Measurements from ENCODE around the gene HSPA9. TPM values are rescaled to one million over a fixed set of nuclear protein-coding genes. Genes with fewer than 3 reads are reported as not detected.
A peak's percentile ranks its signal among the peaks of the same experiment; 100 is the strongest.

Gene HSPA9
- total and polyA plus RNA-seq, 2 of the 13 experiments (the other 11 are each of a cell fraction or from before 2014, with no cell fraction given): 165 to 478 TPM

- ATAC-seq: no peak
- H3K27me3 ChIP-seq (ENCODE audit: control insufficient read depth in 1 of 2, insufficient read depth in 2 of 2, low read length in 2 of 2): no peaks in the 10 kb centered on the region; a peak in 1 of 5 replicates
- peaks cover 67% of the 10 kb centered on the region for H3K4me1 ChIP-seq (ENCODE audit: insufficient read depth, low read length)
- H2AFZ ChIP-seq (ENCODE audit: low read length): no peak overlapping the region
- ChIA-PET POLR2A (interaction anchor here (2.6 to 4.1 kb wide), 3 partner anchors 15 to 76 kb away, joined by 8 to 33 read pairs (median 22); partner anchors contain the start of genes EGR1 and HSPA9), CTCF (ENCODE audit: low intra/inter-chr PET ratio, low total read pairs) (no interaction called here)
- TF ChIP-seq ZNF431 (CRISPR knock-in tag; IDR thresholded peaks at IDR 0.05; ENCODE audit: borderline replicate concordance, low read depth): no peak
- TF ChIP-seq NFE2L2 (IDR thresholded peaks at IDR 0.05; ENCODE audit: low read length): no peak
- TF ChIP-seq ZNF296 (CRISPR knock-in tag; conservative IDR thresholded peaks at IDR 0.05): no peak
- TF ChIP-seq JUN (CRISPR knock-in tag; IDR thresholded peaks at IDR 0.05): no peak
- no peak for DNase-seq (ENCODE audit: low spot score)
- in situ Hi-C loops (cut with HindIII; ENCODE audit: extremely low pct_ligation_motif_present, low pct_unique_long_range_greater_than_20kb) (loop anchor here (5.0 kb wide), 1 partner anchor 79 kb away; no protein-coding TSS in a partner anchor), intact Hi-C loops (cut with micrococcal nuclease; ENCODE audit: unreplicated experiment) (loop anchor here (2.0 to 10.0 kb wide), 3 partner anchors 34 to 207 kb away; partner anchors contain the start of genes CDC25C, EGR1 and FAM53C)
- H3K27ac ChIP-seq (ENCODE audit: extremely low read length, insufficient read depth, low read length): peak overlapping the region; percentile 89
- peak overlapping the region; percentile 91 for H3K4me2 ChIP-seq (ENCODE audit: low read depth, low read length)
- H3K9ac ChIP-seq (ENCODE audit: insufficient read depth, low read depth, low read length): peak overlapping the region; percentile 98
- WGBS (ENCODE audit: low lambda C conversion rate): 1% methylated on average over 6 of the region's 6 CpGs
- H3K9me3 ChIP-seq (ENCODE audit: low read length): no peaks in the 10 kb centered on the region
- BruUV-seq (replicated peaks): no TSS peak
- H4K20me1 ChIP-seq (ENCODE audit: insufficient read depth, low read length): peaks cover 33% of the 10 kb centered on the region
- H3K4me3 ChIP-seq (replicated peaks in 1 of 3; ENCODE audit: insufficient read depth in 1 of 3, low read depth in 2 of 3, low read length in 3 of 3): peak overlapping the region; percentile 89 to 94 (median 91)
- H3K36me3 ChIP-seq (replicated peaks in 1 of 2; ENCODE audit: control insufficient read depth in 1 of 2, insufficient read depth in 2 of 2, low read length in 2 of 2): no peaks in the 10 kb centered on the region; a peak in 1 of 5 replicates
- no peak for FAIRE-seq
- H3K79me2 ChIP-seq (ENCODE audit: insufficient read depth, low read length): peaks cover 88% of the 10 kb centered on the region
These were observed 33.6 kb downstream of the HSPA9 start for GRCh38 chr5:138541511-138542179.

DNA sequence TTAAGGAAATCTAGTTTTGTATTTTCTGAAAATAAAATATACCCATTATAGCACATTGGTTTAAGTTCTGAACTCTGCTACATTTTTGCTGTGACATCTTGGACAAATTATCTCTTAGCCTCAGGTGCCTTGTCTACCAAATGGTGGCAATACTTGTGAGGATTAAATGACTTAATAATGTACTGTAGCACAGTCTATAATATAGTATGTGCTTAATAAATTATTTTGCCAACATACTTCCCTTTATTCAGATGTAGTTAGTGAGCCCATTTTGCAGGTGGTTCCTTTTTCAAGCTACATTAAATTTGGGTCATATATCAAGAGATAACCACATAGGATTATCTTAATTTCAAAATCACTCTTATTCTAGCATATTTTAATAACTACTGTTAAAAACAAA, 35.4 kb downstream of the HSPA9 start:
- H3K4me1 ChIP-seq (ENCODE audit: insufficient read depth, low read length): peaks cover 67% of the 10 kb centered on the region
- no peaks in the 10 kb centered on the region for H3K9me3 ChIP-seq (ENCODE audit: low read length)
- peak overlapping the region; percentile 91 for H3K4me2 ChIP-seq (ENCODE audit: low read depth, low read length)
- H3K27ac ChIP-seq (ENCODE audit: extremely low read length, insufficient read depth, low read length): peak overlapping the region; percentile 10
- CTCF ChIA-PET (ENCODE audit: low intra/inter-chr PET ratio, low total read pairs): no interaction called here
- H3K79me2 ChIP-seq (ENCODE audit: insufficient read depth, low read length): peaks cover 87% of the 10 kb centered on the region
- H3K9ac ChIP-seq (ENCODE audit: insufficient read depth, low read depth, low read length): peak overlapping the region; percentile 98; the same call in 1 of the 2 replicates
- ATAC-seq (no peak), DNase-seq (ENCODE audit: low spot score) (no peak), FAIRE-seq (no peak)
- H4K20me1 ChIP-seq (ENCODE audit: insufficient read depth, low read length): peaks cover 30% of the 10 kb centered on the region
- POLR2A ChIA-PET: no interaction called here
- no peaks in the 10 kb centered on the region; a peak in 1 of 5 replicates for H3K27me3 ChIP-seq (ENCODE audit: control insufficient read depth in 1 of 2, insufficient read depth in 2 of 2, low read length in 2 of 2)
- peaks cover 0 to 1% of the 10 kb centered on the region in 2 experiments; a peak in 1 of 5 replicates for H3K36me3 ChIP-seq (replicated peaks in 1 of 2; ENCODE audit: control insufficient read depth in 1 of 2, insufficient read depth in 2 of 2, low read length in 2 of 2)
- in situ Hi-C loops (cut with HindIII; ENCODE audit: extremely low pct_ligation_motif_present, low pct_unique_long_range_greater_than_20kb) (loop anchor here (5.0 kb wide), 1 partner anchor 77 kb away; no protein-coding TSS in a partner anchor), intact Hi-C loops (cut with micrococcal nuclease; ENCODE audit: unreplicated experiment) (loop anchor here (5.0 to 10.0 kb wide), 2 partner anchors 32 to 205 kb away; partner anchors contain the start of genes CDC25C and FAM53C)
- BruUV-seq (replicated peaks): no TSS peak
- no peak overlapping the region for H2AFZ ChIP-seq (ENCODE audit: low read length)
- H3K4me3 ChIP-seq (replicated peaks in 1 of 3; ENCODE audit: insufficient read depth in 1 of 3, low read depth in 2 of 3, low read length in 3 of 3): peak overlapping the region in 2 of 3 experiments; percentile 3 to 94; a peak in 3 of 6 replicates
- TF ChIP-seq ZNF644 (CRISPR knock-in tag; IDR thresholded peaks at IDR 0.05; ENCODE audit: low read depth) (no peak), KAT2B (IDR thresholded peaks at IDR 0.05; ENCODE audit: borderline replicate concordance, low read depth, low read length) (no peak), KDM4B (CRISPR knock-in tag; IDR thresholded peaks at IDR 0.05) (no peak), TCF7L2 (IDR thresholded peaks at IDR 0.05; ENCODE audit: low read depth, low read length) (no peak), ZNF75D (CRISPR knock-in tag; IDR thresholded peaks at IDR 0.05; ENCODE audit: borderline replicate concordance) (no peak), HOXA7 (CRISPR knock-in tag; IDR thresholded peaks at IDR 0.05) (no peak), ZSCAN31 (CRISPR knock-in tag; IDR thresholded peaks at IDR 0.05; ENCODE audit: low read depth) (no peak), GABPB1 (CRISPR knock-in tag; IDR thresholded peaks at IDR 0.05) (no peak), PCBP2 (optimal IDR thresholded peaks at IDR 0.05; ENCODE audit: low read depth, low read length, poor library complexity, severe bottlenecking) (no peak), RBFOX2 (IDR thresholded peaks at IDR 0.05; ENCODE audit: low read depth, low read length) (no peak), NCOA1 (CRISPR knock-in tag; IDR thresholded peaks at IDR 0.05) (no peak), ZNF430 (CRISPR knock-in tag; IDR thresholded peaks at IDR 0.05) (no peak), ZNF263 (CRISPR knock-in tag; IDR thresholded peaks at IDR 0.05) (no peak)
- TF ChIP-seq, protein P1, sequence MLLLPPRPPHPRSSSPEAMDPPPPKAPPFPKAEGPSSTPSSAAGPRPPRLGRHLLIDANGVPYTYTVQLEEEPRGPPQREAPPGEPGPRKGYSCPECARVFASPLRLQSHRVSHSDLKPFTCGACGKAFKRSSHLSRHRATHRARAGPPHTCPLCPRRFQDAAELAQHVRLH (CRISPR knock-in tag; IDR thresholded peaks at IDR 0.05; ENCODE audit: borderline replicate concordance, low read depth): no peak
